Central memory CD4-positive, alpha-beta T cell (primary cell): ENCODE results near the gene SUMF1.
A peak's percentile ranks its signal among the peaks of the same experiment; 100 is the strongest.

ENCODE experiments used
- DNase-seq: peaks from one replicate; pipeline ENCODE4 v3.0.0; 2022

The SUMF1 gene

DNA sequence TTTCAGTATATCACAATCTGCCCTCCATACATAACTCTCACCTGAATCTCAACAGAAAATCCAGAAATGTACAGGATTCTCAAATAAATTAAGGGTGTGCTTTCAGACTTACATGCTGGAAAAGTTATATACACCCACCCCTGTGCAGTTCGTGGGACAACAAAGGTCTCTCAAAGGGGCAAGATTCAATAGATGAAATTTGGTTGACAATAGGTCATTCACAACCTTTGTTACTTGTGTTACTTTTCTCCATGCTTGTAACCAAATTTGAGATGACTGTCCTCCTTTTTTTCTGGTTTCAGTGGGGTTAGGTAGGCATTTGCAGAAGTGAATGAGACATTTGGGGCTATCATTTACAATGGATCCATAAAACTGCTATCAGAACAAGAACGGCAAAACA lies 91.2 kb downstream of the SUMF1 start:
- DNase-seq, result no peak

DNA sequence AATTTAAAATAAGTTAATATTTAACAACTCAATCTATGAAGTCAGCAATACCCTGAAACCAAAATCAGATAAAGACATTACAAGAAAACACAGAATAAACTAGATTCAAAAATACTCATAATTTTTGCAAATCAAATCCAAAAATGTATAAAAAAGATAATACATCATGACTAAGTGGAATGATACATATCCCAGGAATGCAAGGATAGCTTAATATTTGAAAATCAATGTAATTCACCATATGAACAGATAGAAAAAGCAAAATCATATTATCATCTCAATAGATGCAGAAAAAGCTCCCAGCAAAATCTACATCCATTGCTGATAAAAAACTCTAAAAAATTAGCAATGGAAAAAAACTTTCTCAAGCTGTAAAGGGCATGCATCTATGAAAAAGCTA lies 93.4 kb downstream of the SUMF1 start:
- no peak for DNase-seq

DNA sequence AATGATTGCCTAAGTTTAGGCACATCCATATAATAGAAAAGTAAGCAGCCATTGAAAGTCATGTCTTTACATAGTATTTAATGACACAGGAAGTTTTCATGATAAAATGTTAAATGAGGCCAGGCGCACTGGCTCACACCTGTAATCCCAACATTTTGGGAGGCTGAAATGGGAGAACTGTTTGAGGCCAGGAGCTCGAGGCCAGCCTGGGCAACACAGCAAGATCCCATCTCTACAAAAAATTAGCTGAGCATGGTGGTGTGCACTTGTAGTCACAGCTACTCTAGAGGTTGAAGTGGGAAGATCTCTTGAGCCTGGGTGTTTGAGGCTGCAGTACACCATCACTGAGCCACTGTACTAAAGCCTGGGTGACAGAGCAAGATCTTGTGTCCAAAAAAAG lies 104.5 kb downstream of the SUMF1 start:
- DNase-seq, result no peak

DNA sequence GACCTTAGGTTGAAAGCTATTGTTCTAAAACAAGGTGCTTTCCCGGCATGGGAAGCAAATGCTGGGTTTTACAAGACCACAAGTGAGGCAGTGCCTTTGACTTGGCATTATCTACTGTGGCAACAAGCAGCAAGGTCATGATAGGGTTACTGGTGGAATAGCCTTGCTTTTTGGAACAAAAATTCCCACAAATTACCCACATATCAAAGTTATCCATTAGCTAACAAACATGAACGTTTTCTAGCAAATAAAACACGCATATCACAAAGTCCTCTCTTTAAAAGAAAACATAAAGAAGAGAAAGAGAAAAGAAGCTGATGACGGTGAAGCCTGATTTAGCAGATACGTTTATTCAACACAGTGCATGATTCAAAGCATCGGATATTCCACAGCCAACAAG lies 106.3 kb downstream of the SUMF1 start:
- DNase-seq, result no peak

DNA sequence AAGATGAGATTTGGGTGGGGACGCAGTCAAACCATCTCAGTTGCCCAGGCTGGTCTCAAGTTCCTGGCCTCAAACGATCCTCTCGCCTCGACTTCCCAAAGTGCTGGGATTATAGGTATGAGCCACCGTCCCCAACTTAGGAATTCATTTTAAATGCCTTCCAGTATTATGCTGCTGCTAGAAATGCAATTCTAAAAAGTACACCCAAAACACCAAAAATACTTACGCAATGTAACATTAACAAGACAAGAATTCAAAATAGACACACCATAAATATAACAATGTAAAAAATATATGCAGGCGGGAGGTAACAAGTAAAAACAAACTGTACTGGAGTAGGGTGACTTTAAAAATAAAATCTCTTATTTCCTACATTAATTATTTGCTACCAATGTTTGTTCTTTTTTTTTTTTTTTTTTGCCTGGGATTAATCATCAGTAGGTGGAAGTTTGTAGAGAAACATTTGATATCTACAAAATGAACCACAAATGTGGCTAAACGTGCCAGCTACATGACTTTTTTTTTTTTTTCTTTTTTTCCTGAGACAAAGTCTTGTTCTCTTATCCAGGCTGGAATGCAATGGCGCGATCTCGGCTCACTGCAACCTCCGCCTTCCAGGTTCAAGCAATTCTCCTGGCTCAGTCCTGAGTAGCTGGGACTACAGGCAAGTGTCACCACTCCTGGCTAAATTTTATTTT lies 107.1 kb downstream of the SUMF1 start:
- no peak for DNase-seq

DNA sequence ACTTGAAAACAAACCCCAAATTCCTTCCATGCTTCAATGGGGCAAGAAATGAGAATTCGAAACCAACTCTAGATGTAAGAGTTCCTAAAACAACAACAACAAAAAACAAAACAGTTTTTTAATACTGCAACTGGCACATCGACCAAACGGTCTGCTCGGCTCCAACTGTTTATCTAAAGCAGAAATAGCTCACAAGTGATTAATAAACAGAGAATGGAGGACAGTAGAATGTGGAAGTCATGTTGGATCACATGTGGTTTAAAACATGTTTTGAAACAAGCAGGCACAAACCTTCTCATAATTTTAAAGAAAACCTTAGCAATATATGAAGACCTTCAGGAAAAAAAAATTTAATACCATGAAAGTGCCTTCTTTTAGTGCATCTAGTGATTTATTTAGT lies 108.8 kb downstream of the SUMF1 start:
- no peak for DNase-seq

DNA sequence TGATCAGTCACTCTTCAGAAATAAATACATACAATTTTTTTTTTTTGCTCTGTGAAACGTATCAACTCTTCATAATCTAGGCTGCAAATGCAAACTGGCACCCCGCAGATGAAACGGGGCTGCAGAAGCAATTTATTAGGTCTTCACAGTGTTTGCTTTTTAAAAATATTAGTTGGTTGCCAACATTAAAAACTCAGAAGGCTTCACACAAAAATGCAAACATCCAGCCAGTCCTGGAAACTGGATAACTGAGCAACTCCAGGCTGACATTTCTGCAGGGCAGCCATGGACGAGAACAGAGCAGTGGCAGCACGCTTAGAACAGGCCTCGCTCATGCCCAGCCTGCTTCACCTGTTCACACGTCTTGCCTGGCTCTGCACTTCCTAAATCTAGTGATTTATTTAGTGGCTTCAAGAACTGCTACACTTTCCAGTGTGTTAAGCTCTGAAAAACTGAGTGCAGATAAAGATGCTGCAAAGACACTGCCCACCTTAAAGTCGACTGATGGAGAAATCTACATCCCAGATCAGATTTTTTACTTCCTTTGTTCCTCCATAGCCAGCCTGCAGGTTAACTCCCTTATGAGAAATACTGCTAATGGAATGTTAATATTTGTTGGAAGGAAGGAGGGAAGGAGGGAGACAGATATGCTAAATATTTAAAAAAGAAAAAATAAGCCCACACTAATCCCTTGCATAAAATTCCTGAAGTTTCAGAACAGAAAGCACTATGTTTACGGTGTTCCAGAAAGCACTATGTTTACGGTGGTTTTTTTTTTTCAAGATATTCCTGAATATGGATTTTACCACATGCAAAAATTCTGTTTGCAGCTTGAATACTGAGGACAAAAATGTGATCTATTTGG lies 110.3 kb downstream of the SUMF1 start:
- DNase-seq, result no peak

DNA sequence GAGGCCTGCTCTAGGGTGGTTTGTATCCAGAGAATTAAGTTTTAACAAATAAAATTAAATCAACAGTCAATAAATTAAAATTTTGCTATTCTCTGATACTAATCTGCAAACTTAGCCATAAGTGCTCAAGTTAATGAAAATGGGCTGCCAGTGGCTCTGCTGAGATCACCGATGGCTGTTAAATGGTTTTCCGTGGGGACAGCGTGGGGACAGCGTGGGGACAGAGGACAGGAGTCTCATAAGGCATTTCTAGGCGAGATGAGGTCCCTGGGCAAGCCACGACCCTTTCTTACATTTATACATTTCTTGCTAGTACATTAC lies 110.9 kb downstream of the SUMF1 start:
- no peak for DNase-seq

DNA sequence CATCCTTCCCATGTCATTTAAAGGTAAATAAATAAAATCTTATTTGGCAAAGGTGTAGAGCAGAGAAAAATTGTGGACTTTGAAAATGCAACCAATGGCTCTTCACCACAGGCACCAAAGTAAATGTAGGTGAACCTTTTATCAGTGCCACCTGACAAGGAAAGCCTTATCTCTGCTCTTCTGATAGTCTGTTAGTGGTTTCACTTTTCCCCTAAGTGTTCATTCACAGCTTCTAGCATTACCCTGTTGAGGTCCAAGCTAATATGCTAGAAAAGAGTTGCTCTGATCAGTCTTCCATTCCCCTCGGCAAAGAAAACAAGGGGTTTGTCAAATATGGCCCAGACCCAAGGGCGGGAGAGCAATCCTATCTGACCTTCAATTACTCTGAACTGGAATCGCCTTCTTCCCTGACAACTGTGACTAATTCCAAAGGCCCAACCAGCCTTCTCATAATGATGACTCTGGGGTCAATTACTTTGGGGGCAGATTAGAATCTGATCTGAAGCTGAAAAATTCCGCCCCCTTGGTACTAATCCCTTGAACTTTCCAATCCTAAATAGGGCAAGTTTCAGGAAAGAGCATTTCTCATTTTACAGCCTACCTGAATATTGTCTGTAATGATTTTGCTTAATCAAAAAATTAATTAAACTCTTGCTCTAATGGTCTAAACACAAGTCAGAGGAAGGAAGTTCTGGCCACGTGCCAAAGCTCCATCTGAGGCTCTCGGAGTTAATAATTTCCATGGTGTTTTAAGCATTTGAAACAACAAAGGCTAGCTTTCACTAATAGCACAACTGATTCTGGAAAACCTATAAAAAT lies 111.5 kb downstream of the SUMF1 start:
- no peak for DNase-seq

DNA sequence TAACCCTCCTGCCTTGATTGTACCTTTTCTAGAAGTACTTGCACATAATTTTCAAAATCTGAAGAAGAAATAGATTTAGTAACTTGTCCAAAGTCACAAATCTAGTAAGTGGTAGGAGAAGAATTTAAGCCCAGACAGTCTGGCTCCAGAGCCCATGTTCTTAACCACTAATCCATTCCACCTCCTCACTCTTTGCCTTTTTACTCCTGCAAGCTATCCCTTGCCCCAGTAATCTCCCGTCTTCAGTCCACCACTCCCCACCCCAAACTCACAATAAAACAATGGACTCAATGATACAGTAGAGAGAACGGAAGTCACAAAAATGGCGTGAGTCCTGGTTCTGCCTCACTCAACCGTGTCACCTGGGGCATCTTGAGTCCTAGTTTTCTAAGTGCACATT lies 115.2 kb downstream of the SUMF1 start:
- no peak for DNase-seq

DNA sequence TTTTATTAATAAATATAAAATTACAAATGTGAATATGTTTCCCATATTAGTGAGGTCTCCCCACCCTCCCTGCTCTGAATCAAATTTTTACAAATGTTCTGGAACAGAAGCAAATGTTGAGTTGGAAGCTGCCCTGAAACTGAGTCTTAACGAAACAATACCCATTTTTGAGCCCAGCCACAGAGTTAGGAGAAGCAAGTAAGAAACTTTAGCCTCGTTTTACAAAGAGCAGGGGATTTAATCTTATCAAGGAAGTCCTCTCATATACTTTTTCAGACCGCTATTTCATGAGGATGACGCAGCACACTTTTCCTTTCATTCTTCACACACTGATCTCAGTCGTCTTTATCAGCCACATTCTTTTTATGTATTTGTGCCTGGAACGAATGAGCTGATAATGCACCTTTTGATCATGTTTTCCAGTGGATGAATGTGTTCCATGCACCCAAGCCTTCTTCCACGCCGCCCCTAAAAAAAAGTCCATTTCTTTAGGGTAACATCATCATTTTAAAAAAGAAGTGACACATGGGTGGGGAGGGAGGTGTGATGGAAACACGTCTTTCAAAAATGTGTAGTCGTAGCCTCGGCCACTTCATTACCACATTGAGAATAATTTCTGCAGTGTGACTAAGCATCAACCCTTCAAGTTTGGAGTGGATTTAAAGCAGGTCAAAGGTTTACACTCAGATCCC lies 115.8 kb downstream of the SUMF1 start:
- DNase-seq, result no peak

DNA sequence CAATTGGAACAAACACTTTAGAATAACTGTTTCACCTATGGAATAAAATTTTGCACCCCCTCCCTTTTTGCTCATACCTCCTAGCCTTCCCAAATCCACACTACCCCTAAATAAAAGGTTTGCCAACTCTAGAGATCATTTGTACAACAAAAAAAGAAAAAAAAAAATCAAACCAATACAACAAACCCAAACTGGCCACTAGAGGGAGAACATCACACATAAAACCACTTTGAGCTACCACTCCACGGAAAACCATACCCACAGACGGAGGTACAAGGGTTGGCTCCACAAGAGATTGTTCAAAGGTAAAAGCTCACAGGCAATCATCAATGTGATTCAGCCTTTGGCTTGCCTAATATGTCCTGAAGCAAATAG lies 116.3 kb downstream of the SUMF1 start:
- peak; percentile 64 for DNase-seq

DNA sequence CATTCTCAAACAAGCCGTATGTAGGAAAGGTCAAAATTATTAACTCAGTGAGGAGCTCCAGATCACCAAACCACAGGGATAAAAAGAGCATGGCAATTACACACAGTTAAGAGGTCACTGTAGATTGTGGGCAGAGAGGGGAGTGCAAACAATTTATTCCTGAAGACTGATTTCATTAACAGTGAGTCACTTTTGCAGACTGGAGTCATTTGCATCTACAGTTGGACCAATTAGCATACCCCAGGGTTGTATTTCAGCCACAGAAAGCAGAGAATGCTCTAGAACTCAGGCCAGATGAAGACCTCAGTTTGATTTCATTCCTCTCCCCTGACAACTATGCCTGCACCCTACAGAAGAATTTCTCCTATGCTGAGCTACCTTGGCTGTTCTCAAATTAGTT lies 123.8 kb downstream of the SUMF1 start:
- no peak for DNase-seq

DNA sequence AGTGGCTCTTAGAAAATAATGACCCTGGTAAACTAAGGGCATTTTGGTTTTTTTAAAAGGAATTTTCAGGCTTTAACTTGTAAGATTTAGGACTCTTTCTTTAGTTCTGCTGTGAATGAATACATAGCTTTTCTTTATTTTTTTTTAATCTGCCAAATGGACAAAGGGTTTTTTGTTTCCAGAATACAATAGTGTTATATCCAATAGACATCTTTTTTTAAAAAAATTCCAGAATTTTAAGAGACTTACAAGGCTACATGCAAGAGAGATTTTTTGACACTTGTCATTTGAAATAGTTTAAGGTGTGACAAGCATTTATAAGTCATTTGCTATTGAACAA lies 125.8 kb downstream of the SUMF1 start:
- DNase-seq, result no peak

DNA sequence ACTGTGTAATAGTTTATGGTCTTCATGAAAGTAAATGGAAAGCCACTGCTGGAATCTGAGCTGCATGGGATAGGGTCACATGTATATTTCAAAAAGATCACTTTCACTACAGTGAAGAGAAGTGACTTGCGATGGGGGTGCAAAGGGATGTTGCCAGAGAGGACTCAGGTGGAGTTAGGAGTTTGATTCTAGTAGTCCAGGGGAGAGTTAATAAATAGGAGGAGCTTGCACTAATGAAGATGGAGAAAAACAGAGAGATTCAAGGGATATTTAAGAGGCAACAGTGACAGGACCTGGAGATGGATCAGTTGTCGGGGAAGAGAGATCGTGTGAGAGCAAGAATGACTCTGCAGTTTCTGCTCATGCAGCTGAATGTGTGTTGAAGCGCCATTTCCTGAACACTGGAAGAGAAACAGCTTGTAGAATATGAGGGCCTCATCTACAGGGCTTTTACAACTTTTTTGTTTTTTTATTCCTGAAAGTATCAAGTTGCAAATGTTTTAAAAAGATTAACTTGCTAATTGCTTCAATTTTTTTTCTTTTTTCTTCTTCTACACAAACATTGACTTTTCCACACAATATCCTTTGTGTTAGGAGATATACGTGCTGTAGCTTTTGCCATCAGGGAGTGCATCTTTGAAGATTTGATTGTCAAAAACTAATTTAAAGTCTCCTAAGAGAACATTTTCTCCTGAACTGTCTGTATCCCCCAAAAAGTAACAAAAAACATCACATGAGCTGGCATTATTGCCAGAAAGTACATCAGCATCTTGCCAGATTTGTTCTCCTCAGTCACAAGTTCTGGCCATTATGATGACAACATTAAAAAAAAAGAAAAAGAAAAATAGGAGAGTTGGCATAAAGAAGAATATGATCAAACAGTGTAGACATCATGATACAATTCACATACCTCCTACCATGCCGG lies 126.4 kb downstream of the SUMF1 start:
- no peak for DNase-seq

DNA sequence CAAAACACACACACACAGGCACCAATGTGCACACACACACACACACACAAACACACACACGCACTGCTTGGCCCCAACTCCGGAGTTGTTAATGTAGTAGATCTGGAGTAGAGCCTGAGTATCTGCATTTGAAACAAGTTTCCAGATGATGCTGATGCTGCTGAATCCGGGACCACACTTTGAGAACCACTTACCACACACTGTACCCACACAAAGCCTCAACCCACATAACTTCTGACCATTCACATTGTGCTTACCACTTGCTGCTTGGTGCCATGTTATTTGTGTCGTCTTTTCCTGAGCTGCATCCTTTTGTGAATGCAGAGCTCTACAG lies 127.0 kb downstream of the SUMF1 start:
- no peak for DNase-seq

DNA sequence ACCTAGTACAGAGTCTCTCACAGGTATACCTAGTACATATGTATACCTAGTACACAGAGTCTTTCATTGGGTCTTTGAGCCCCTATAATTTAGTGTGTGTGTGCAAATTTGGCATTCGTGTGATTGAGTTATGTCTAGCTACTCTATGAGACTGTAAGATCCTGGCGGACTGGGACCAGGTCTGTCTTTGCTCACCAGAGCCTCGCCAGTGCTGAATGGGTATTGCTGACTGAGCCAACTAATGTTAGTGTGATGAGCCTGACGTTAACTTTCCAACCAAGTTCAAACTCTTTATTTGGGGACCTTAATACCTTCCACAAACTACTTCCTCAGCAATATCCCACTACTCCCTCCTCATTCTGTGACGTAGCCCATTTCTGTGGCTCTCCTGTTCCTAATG lies 128.3 kb downstream of the SUMF1 start:
- DNase-seq, result no peak

DNA sequence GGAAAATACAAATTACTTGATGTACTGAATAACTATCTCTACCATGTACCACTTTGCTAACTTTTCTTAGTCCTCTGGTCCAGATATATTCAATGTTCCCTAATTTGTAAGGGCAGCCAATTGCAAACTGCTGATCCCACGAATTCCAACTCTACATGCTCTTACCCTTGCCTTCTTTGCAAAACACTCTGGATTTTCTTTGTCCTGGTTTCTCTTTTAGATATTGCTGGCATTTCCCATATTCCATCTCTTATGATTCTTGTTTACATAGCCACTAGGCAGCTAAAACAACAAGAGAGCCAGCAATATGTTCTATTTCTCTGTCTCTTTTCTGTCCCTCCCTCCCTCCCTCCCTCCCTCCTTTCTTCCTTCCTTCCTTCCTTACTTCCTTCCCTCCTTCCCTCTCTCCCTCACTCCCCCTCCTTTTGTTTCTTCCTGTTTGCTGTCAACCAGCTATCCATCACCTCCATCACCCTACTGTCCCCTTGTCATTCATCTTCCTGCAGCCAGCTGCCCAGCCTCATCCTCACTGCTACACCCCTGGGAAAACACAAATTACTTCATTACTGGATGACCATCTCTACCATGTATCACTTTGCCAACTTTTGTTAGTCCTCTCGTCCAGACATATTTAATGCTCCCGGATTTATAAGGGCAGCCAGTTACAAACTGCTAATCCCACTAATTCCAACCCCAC lies 130.1 kb downstream of the SUMF1 start:
- no peak for DNase-seq

DNA sequence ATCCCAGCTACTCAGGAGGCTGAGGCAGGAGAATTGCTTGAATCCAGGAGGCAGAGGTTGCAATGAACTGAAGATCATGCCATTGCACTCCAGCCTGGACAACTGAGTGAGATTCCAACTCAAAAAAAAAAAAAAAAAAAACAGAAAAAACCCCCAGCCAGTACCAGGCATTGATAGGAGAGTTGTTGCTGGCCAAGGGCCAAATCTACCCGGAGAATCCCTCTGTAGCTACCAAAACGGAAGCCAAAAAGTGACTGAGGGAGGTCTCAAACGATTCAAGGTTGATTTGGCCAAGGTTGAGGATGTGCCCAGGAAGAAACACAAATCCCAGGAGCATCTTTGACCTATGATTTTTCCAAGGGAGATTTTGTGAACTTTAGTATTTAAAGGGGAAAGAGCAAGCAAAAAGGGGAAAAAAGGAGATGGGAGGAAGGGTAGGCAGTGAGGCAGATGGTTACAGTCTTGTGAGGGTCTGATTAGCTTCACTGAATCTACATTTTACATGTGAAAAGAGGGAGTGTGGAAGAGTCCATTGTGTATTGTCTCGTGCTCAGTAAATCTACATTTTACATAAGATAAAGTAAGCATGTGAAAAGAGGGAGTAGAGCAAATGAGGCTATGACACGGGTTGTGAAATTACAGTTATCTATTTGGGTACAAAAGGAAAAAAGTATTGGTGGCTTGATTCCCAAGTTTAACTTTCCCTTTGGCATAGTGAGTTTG lies 131.1 kb downstream of the SUMF1 start:
- DNase-seq, result no peak

DNA sequence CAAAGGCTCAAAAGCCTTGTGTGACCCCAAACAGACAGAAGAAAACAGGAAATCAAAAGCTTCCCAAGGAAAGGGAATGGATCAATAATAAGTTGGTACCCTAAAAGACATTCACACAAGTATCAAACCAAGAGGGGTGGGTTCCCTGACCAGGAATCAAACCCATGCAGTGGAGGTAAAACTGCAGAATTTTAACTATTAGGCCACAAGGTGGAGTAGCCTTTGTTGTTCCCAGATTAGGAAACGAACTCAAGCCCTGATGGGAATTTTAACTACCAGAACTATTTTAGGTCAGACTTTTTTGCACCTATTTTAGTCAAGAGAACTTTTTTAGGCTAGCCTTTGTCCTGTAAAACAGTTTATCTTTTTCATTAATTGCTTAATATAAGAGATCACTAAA lies 132.5 kb downstream of the SUMF1 start:
- no peak for DNase-seq

DNA sequence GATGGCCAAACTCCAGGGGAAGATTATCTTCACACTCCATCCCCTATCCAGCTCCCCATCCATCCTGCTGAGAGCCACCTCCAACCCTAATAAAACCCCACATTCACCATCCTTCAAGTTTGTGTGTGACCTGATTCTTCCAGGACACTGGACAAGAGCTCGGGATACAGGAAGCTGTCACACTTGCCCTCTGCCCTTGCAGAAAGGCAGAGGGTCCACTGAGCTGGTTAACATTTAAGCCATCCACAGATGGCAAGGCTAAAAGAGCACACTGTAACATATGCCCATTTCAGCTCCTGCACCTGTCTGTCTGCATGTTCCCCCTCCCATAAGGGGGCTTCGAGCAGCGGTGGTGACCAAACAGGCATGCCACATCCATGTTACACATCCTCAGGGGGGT lies 134.1 kb downstream of the SUMF1 start:
- DNase-seq, result no peak
